ENCODE results near the gene CNNM1. TPM values are rescaled to one million over a fixed set of nuclear protein-coding genes. Genes with fewer than 3 reads are reported as not detected.

CNNM1 gene
- total and polyA plus RNA-seq, 2 donors (not counting 1 experiment from before 2014, with no cell fraction given) = not detected

DNA sequence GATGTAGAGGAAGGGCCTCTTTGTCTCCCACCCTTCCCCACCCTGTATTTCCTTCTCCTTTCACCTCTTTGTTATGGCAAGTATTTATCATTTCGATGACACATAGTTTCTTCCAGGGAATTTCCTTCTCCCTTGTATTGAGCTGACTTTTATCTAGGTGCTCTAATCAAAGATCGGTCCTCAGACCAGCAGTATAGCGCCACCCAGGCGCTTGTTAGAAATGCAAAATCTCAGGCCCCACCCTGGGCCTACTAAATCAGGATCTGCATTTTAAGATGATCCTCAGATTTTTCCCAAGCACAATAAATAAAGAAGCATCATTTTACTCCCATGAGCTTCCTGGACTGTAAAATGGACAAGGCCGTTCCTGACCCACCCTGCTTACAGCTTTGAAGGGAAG, 113.2 kb downstream of the CNNM1 start:
- TF ChIP-seq, protein P1, sequence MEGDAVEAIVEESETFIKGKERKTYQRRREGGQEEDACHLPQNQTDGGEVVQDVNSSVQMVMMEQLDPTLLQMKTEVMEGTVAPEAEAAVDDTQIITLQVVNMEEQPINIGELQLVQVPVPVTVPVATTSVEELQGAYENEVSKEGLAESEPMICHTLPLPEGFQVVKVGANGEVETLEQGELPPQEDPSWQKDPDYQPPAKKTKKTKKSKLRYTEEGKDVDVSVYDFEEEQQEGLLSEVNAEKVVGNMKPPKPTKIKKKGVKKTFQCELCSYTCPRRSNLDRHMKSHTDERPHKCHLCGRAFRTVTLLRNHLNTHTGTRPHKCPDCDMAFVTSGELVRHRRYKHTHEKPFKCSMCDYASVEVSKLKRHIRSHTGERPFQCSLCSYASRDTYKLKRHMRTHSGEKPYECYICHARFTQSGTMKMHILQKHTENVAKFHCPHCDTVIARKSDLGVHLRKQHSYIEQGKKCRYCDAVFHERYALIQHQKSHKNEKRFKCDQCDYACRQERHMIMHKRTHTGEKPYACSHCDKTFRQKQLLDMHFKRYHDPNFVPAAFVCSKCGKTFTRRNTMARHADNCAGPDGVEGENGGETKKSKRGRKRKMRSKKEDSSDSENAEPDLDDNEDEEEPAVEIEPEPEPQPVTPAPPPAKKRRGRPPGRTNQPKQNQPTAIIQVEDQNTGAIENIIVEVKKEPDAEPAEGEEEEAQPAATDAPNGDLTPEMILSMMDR (IDR thresholded peaks at IDR 0.05) = no peak
- no peak for TF ChIP-seq EZH2 (IDR thresholded peaks at IDR 0.05; ENCODE audit: borderline replicate concordance, insufficient read depth, low read depth, low read length, poor library complexity, severe bottlenecking)
- Mint-ChIP-seq H3K4me1 (no peaks in the 10 kb centered on the region), H3K4me3 (no peak overlapping the region), H3K27me3 (peaks cover 13% of the 10 kb centered on the region), H3K27ac (no peak overlapping the region), H3K9me3 (ENCODE audit: insufficient read depth) (no peaks in the 10 kb centered on the region)
- no peak overlapping the region for H3K9ac ChIP-seq (ENCODE audit: low read length)
- no peak overlapping the region for H3K4me3 ChIP-seq (ENCODE audit: control extremely low read depth in 1 of 5, extremely low read depth in 1 of 5, insufficient read depth in 1 of 5, low read depth in 2 of 5, low read length in 4 of 5)
- no peaks in the 10 kb centered on the region for H3K27me3 ChIP-seq (replicated peaks in 1 of 4; ENCODE audit: control extremely low read depth in 1 of 4, control insufficient read depth in 3 of 4, insufficient read depth in 4 of 4, low read length in 3 of 4)
- H3K4me2 ChIP-seq (replicated peaks; ENCODE audit: low read depth, low read length, poor library complexity, severe bottlenecking) = no peak overlapping the region
- H3K4me1 ChIP-seq (ENCODE audit: control insufficient read depth in 2 of 2, insufficient read depth in 2 of 2, low read length in 2 of 2) = no peaks in the 10 kb centered on the region
- H3K27ac ChIP-seq (ENCODE audit: low read length in 2 of 2) = no peak overlapping the region
- intact Hi-C loops (cut with micrococcal nuclease) = no loop called here
- no peaks in the 10 kb centered on the region for H3K9me3 ChIP-seq (ENCODE audit: control extremely low read depth in 1 of 3, control insufficient read depth in 2 of 3, insufficient read depth in 1 of 3, low read length in 2 of 3)
- WGBS (ENCODE audit: insufficient coverage) = 93% methylated on average over 3 of the region's 5 CpGs
- H3K79me2 ChIP-seq (ENCODE audit: control insufficient read depth, insufficient read depth, low read length) = no peaks in the 10 kb centered on the region
- ChIA-PET CTCF (no interaction called here), POLR2A (interaction anchor here (1.0 kb wide), 1 partner anchor 12 kb away, joined by 7 read pairs; the partner anchor contains the start of gene GOT1)
- no peak for DNase-seq
- H3K36me3 ChIP-seq (replicated peaks in 1 of 2; ENCODE audit: control extremely low read depth in 1 of 2, control insufficient read depth in 1 of 2, extremely low read depth in 1 of 2, insufficient read depth in 2 of 2, low read length in 1 of 2) = no peaks in the 10 kb centered on the region
- no peak overlapping the region for H2AFZ ChIP-seq (ENCODE audit: insufficient read depth, low read depth, low read length, poor library complexity, severe bottlenecking)
- no peak for ATAC-seq (ENCODE audit: low read depth)
- no peaks in the 10 kb centered on the region for H4K20me1 ChIP-seq (ENCODE audit: control insufficient read depth, insufficient read depth, low read length, poor library complexity, severe bottlenecking)

DNA sequence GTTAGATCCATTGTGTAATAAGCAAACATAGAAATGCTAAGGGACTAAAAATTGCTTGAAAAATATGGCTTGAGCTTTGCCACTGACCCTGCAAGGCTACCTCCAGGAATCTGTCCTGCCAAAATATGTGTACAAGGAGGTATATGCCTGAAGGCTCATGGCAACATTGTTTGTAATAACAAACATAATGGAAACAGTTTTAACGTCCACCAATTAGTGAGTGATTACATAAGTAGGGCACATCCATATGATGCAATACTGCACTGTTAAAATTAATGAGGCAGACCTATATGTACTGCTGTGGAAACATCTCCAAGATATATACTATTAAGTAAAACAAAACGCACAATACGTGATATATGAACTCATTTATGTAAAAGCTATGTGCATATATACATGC, 114.3 kb downstream of the CNNM1 start:
- Mint-ChIP-seq H3K27ac (no peak overlapping the region), H3K27me3 (peaks cover 14% of the 10 kb centered on the region), H3K4me3 (no peak overlapping the region), H3K9me3 (ENCODE audit: insufficient read depth) (no peaks in the 10 kb centered on the region), H3K4me1 (no peaks in the 10 kb centered on the region)
- ChIA-PET POLR2A (no interaction called here), CTCF (interaction anchor here (1.0 to 1.4 kb wide), 2 partner anchors 9 to 168 kb away, joined by 3 to 4 read pairs; no protein-coding TSS in a partner anchor)
- Histone ChIP-seq H3K4me2 (replicated peaks; ENCODE audit: low read depth, low read length, poor library complexity, severe bottlenecking) (no peak overlapping the region), H4K20me1 (ENCODE audit: control insufficient read depth, insufficient read depth, low read length, poor library complexity, severe bottlenecking) (no peaks in the 10 kb centered on the region), H2AFZ (ENCODE audit: insufficient read depth, low read depth, low read length, poor library complexity, severe bottlenecking) (no peak overlapping the region), H3K9me3 (ENCODE audit: control extremely low read depth in 1 of 3, control insufficient read depth in 2 of 3, insufficient read depth in 1 of 3, low read length in 2 of 3) (no peaks in the 10 kb centered on the region), H3K9ac (ENCODE audit: low read length) (no peak overlapping the region), H3K27me3 (replicated peaks in 1 of 4; ENCODE audit: control extremely low read depth in 1 of 4, control insufficient read depth in 3 of 4, insufficient read depth in 4 of 4, low read length in 3 of 4) (no peaks in the 10 kb centered on the region), H3K4me3 (ENCODE audit: control extremely low read depth in 1 of 5, extremely low read depth in 1 of 5, insufficient read depth in 1 of 5, low read depth in 2 of 5, low read length in 4 of 5) (no peak overlapping the region), H3K27ac (ENCODE audit: low read length in 2 of 2) (no peak overlapping the region), H3K4me1 (ENCODE audit: control insufficient read depth in 2 of 2, insufficient read depth in 2 of 2, low read length in 2 of 2) (no peaks in the 10 kb centered on the region), H3K36me3 (replicated peaks in 1 of 2; ENCODE audit: control extremely low read depth in 1 of 2, control insufficient read depth in 1 of 2, extremely low read depth in 1 of 2, insufficient read depth in 2 of 2, low read length in 1 of 2) (no peaks in the 10 kb centered on the region), H3K79me2 (ENCODE audit: control insufficient read depth, insufficient read depth, low read length) (no peaks in the 10 kb centered on the region)
- TF ChIP-seq, protein P1 (IDR thresholded peaks at IDR 0.05) = no peak
- TF ChIP-seq EZH2 (IDR thresholded peaks at IDR 0.05; ENCODE audit: borderline replicate concordance, insufficient read depth, low read depth, low read length, poor library complexity, severe bottlenecking) = no peak
- ATAC-seq (ENCODE audit: low read depth) (no peak), DNase-seq (no peak)
- intact Hi-C loops (cut with micrococcal nuclease) = no loop called here
- no CpG with 5 or more reads among the region's 3 CpGs for WGBS (ENCODE audit: insufficient coverage)

Other genes with a start within 250 kb of the CNNM1 start
- not detected in 2 replicates for gene HPSE2, start 93.5 kb upstream of the CNNM1 start, total RNA-seq
- gene HPSE2, start 93.5 kb upstream of the CNNM1 start, polyA plus RNA-seq = not detected in 2 replicates
- gene GOT1, start 101.3 kb downstream of the CNNM1 start, total RNA-seq = 13.8 and 14.9 TPM in 2 replicates
- 5.8 and 5.9 TPM in 2 replicates for gene GOT1, start 101.3 kb downstream of the CNNM1 start, polyA plus RNA-seq
- gene NKX2-3, start 203.6 kb downstream of the CNNM1 start, total RNA-seq = not detected in 2 replicates
- not detected in 2 replicates for gene NKX2-3, start 203.6 kb downstream of the CNNM1 start, polyA plus RNA-seq

All from B cell (primary cell).